Endothelial cell of umbilical vein (primary cell): ENCODE measurements around the gene ALK. TPM values are rescaled to one million over a fixed set of nuclear protein-coding genes. Genes with fewer than 3 reads are reported as not detected.

ENCODE experiments used
- BruUV-seq: library from RNA; stranded (reverse); fragments of 400-500 nt; replicated peaks from 2 replicates; lab custom pipeline; 2021; lab: Mats Ljungman, UMichigan
- CTCF ChIA-PET: fragments of 300-600, 350-600 bp; sonication (Branson Sonifier 250); formaldehyde crosslinking; loops from one replicate; lab custom pipeline; 2021; ENCODE audit warnings: antibody characterized with exemption, inconsistent platforms; lab: Charles Lee
- POLR2A ChIA-PET: fragments of 300-600, 350-600 bp; sonication (Branson Sonifier 250); formaldehyde crosslinking; loops from one replicate; lab custom pipeline; 2021; ENCODE audit warnings: antibody characterized with exemption, inconsistent platforms; lab: Charles Lee
- DNase-seq: peaks from one replicate; pipeline ENCODE4 v3.0.0-alpha.2; 2011; ENCODE audit warnings: low read depth, low spot score
- FAIRE-seq: peaks from 2 replicates; lab custom pipeline; 2011; peaks lifted over from hg19 to GRCh38; lab: Jason Lieb, UNC
- H2AFZ ChIP-seq: 2 replicates; pipeline ENCODE4 v1.6.0; 2012; ENCODE audit warnings: low read depth, low read length, control low read depth, inconsistent platforms
- H3K27ac ChIP-seq: 2 replicates; pipeline ENCODE4 v1.5.1; 2011; ENCODE audit warnings: low read depth, mild to moderate bottlenecking, control low read depth, low read length, moderate library complexity; ENCODE audit not compliant: insufficient read depth
- H3K27me3 ChIP-seq, 2 experiments: 2 replicates each; pipeline versions ENCODE4 v1.6.0 to v1.6.1; 2011; ENCODE audit warnings: low read length in 2 of 2, mixed read lengths in 1 of 2; ENCODE audit not compliant: control insufficient read depth in 2 of 2, insufficient read depth in 2 of 2
- H3K36me3 ChIP-seq, 2 experiments: 2 replicates in 1 of 2; 3 replicates in 1 of 2; pipeline ENCODE4 v1.5.1; 2011; ENCODE audit warnings: low read length in 2 of 2, mild to moderate bottlenecking in 1 of 2, moderate library complexity in 1 of 2; ENCODE audit not compliant: control insufficient read depth in 2 of 2, insufficient read depth in 2 of 2; ENCODE audit errors: extremely low read depth in 1 of 2
- H3K4me1 ChIP-seq: 3 replicates; pipeline ENCODE4 v1.5.1; 2011; ENCODE audit warnings: mild to moderate bottlenecking, low read length; ENCODE audit not compliant: control insufficient read depth, insufficient read depth; ENCODE audit errors: extremely low read depth
- H3K4me2 ChIP-seq: 2 replicates; pipeline ENCODE4 v1.6.1; 2011; ENCODE audit warnings: low read length, control low read depth, mixed read lengths; ENCODE audit not compliant: insufficient read depth
- H3K4me3 ChIP-seq, 3 experiments: fragments of 200-600 bp in 1 of 3; sonication (generic), shearing (Covaris generic) in 1 of 3; replicated peaks in 1 of 3; 2 replicates each; pipeline ENCODE4 v1.5.1; 2011 to 2016; ENCODE audit warnings: control low read depth in 3 of 3, low read length in 3 of 3, mild to moderate bottlenecking in 2 of 3, inconsistent platforms in 1 of 3, low read depth in 1 of 3, moderate library complexity in 1 of 3; ENCODE audit not compliant: insufficient read depth in 1 of 3
- H3K79me2 ChIP-seq: 2 replicates; pipeline ENCODE4 v1.6.0; 2012; ENCODE audit warnings: low read length, inconsistent platforms; ENCODE audit not compliant: control insufficient read depth, insufficient read depth
- H3K9ac ChIP-seq: replicated peaks from 2 replicates; pipeline ENCODE3; 2011; ENCODE audit warnings: low read length, control low read depth; ENCODE audit not compliant: insufficient read depth; ENCODE audit errors: extremely low read depth
- H3K9me1 ChIP-seq: replicated peaks from 3 replicates; pipeline ENCODE4 v1.6.0; 2011; ENCODE audit warnings: mild to moderate bottlenecking, low read length; ENCODE audit not compliant: control insufficient read depth, insufficient read depth; ENCODE audit errors: extremely low read depth
- H3K9me3 ChIP-seq: replicated peaks from 2 replicates; pipeline ENCODE4 v1.5.1; 2012; ENCODE audit warnings: low read length, inconsistent platforms; ENCODE audit not compliant: control insufficient read depth, insufficient read depth
- H4K20me1 ChIP-seq: replicated peaks from 2 replicates; pipeline ENCODE3; 2011; ENCODE audit warnings: mild to moderate bottlenecking, low read length; ENCODE audit not compliant: control insufficient read depth, insufficient read depth; ENCODE audit errors: extremely low read depth
- EZH2 ChIP-seq: IDR thresholded peaks from 2 replicates; pipeline ENCODE4 v1.6.1; 2012; ENCODE audit warnings: borderline replicate concordance, low read depth, mild to moderate bottlenecking, moderate library complexity, low read length, inconsistent platforms; ENCODE audit not compliant: severe bottlenecking
- FOS ChIP-seq: IDR thresholded peaks from 2 replicates; pipeline ENCODE4 v1.6.1; 2011; ENCODE audit warnings: mild to moderate bottlenecking, low read length, moderate library complexity, borderline replicate concordance; ENCODE audit not compliant: insufficient read depth
- GATA2 ChIP-seq: IDR thresholded peaks from 2 replicates; pipeline ENCODE4 v1.7.0; 2011; ENCODE audit warnings: low read depth, mild to moderate bottlenecking, moderate library complexity, mixed read lengths, low read length; ENCODE audit not compliant: insufficient read length, insufficient read depth
- JUN ChIP-seq: IDR thresholded peaks from 2 replicates; pipeline ENCODE4 v1.6.1; 2011; ENCODE audit warnings: borderline replicate concordance, low read depth; ENCODE audit not compliant: insufficient read length, insufficient read depth
- MAX ChIP-seq: IDR thresholded peaks from 2 replicates; pipeline ENCODE4 v1.6.1; 2011; ENCODE audit not compliant: insufficient read depth, insufficient read length
- MYC ChIP-seq: IDR thresholded peaks from one replicate; pipeline ENCODE4 v1.6.1; 2011; ENCODE audit warnings: mild to moderate bottlenecking, low read depth, low read length
- POLR2A ChIP-seq: IDR thresholded peaks from 2 replicates; pipeline ENCODE4 v1.6.1; 2012; ENCODE audit warnings: low read depth, mild to moderate bottlenecking, control low read depth, low read length
- POLR2AphosphoS5 ChIP-seq: IDR thresholded peaks from 2 replicates; pipeline ENCODE4 v1.6.1; 2012; ENCODE audit warnings: low read depth, mild to moderate bottlenecking, control low read depth, low read length, moderate library complexity; ENCODE audit not compliant: insufficient read depth
- dilution Hi-C: fragments of 300-500 bp; cut with MboI; formaldehyde crosslinking; loops from one replicate; pipeline ENCODE4 v1.15.0; 2019; ENCODE audit warnings: low sequenced_read_pairs; ENCODE audit not compliant: extremely low pct_ligation_motif_present
- intact Hi-C: fragments of 100-400 bp; cut with micrococcal nuclease; formaldehyde crosslinking; loops from one replicate; pipeline ENCODE4 v1.10.0; 2022
- polyA plus RNA-seq, 4 experiments: library from polyadenylated mRNA; depleted of rRNA in 3 of 4; stranded (reverse) in 3 of 4; unstranded in 1 of 4; fragments of >200 nt; gene quantifications; 2 replicates each; pipeline versions ENCODE4 v1.2.1 to v1.2.3, GENCODE V29; 2011 to 2012; ENCODE audit warnings: missing spikeins in 1 of 4
- total RNA-seq: library from RNA; stranded (reverse); gene quantifications from 2 replicates; pipeline ENCODE4 v1.2.3, GENCODE V29; 2021
- TF ChIP-seq, protein P1 (sequence below), 2 donors: IDR thresholded peaks; 1 replicate in 1 of 2; 2 replicates in 1 of 2; pipeline ENCODE4 v1.5.1; 2011; ENCODE audit warnings: low read length in 2 of 2, mild to moderate bottlenecking in 2 of 2, moderate library complexity in 2 of 2, control low read depth in 1 of 2, inconsistent platforms in 1 of 2, low read depth in 1 of 2; ENCODE audit not compliant: insufficient read depth in 1 of 2; ENCODE audit errors: extremely low read depth in 1 of 2

Gene ALK
- total and polyA plus RNA-seq, 2 donors (not counting 3 experiments of a cell fraction or from before 2014, with no cell fraction given) = not detected

GRCh38 chr2:29164091-29164846 lies 757.1 kb downstream of the ALK start:
- no peak overlapping the region for H3K4me3 ChIP-seq
- dilution Hi-C loops = no loop called here
- H3K9me3 ChIP-seq = no peaks in the 10 kb centered on the region
- TF ChIP-seq MAX (no peak), FOS (no peak), EZH2 (no peak), POLR2A (no peak), MYC (no peak), POLR2AphosphoS5 (no peak), JUN (no peak), GATA2 (no peak)
- TF ChIP-seq, protein P1, sequence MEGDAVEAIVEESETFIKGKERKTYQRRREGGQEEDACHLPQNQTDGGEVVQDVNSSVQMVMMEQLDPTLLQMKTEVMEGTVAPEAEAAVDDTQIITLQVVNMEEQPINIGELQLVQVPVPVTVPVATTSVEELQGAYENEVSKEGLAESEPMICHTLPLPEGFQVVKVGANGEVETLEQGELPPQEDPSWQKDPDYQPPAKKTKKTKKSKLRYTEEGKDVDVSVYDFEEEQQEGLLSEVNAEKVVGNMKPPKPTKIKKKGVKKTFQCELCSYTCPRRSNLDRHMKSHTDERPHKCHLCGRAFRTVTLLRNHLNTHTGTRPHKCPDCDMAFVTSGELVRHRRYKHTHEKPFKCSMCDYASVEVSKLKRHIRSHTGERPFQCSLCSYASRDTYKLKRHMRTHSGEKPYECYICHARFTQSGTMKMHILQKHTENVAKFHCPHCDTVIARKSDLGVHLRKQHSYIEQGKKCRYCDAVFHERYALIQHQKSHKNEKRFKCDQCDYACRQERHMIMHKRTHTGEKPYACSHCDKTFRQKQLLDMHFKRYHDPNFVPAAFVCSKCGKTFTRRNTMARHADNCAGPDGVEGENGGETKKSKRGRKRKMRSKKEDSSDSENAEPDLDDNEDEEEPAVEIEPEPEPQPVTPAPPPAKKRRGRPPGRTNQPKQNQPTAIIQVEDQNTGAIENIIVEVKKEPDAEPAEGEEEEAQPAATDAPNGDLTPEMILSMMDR (IDR thresholded peaks at IDR 0.05; ENCODE audit: extremely low read depth in 1 of 2, insufficient read depth in 1 of 2, low read depth in 1 of 2, low read length in 2 of 2) = no peak
- no peak for DNase-seq
- no peaks in the 10 kb centered on the region for H3K4me1 ChIP-seq
- ChIA-PET CTCF (interaction anchor here (1.0 to 1.4 kb wide), 4 partner anchors 8 to 17 kb away, joined by 3 read pairs; no protein-coding TSS in a partner anchor), POLR2A (no interaction called here)
- no peaks in the 10 kb centered on the region for H3K9me1 ChIP-seq
- H4K20me1 ChIP-seq = no peaks in the 10 kb centered on the region
- peaks cover 0 to 6% of the 10 kb centered on the region in 2 experiments for H3K36me3 ChIP-seq
- no peaks in the 10 kb centered on the region for H3K27me3 ChIP-seq
- BruUV-seq = no TSS peak
- intact Hi-C loops = no loop called here
- no peak overlapping the region for H2AFZ ChIP-seq
- H3K4me2 ChIP-seq = no peak overlapping the region
- no peaks in the 10 kb centered on the region for H3K79me2 ChIP-seq
- FAIRE-seq = no peak
- H3K9ac ChIP-seq = no peak overlapping the region
- no peak overlapping the region for H3K27ac ChIP-seq
